GM11168 (cell line): ENCODE data around the gene CPXCR1.
"Not testable (repeated sequence)": the region's sequence is repeated elsewhere in the genome, so short reads cannot be mapped to it uniquely, and the experiment has no call there.

Experiments used
- in situ Hi-C: fragments of 300-500 bp; cut with MboI; formaldehyde crosslinking; loops from one replicate; pipeline ENCODE4 v1.12.0; 2022; ENCODE audit warnings: low sequenced_read_pairs; ENCODE audit not compliant: unreplicated experiment

CPXCR1 gene

DNA sequence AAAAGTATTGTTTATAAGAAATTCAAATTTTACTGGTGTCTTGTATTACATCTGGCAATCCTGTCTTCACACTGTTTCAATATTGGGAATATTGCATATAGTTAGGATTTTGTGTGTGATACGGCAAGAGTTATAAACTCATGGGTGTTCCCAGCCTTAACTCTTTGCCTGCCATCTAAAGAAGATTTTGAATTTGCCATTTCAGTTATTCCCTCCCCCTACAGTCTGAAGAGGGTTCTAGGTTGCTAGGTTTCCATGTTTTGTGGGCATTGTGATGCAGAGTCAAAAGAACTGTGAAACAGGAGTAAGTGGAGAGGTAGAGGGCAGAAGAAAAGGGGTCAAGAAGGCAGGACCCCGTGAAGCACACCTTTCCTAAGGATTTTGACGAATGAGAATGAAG is at the start of gene CPXCR1:
Gene CPXCR1, plus strand, starts transcription at position 301 of the 400 bp plus-strand sequence. CDS start 6,190 bp downstream, outside the sequence.
- in situ Hi-C loops, result no loop called here

DNA sequence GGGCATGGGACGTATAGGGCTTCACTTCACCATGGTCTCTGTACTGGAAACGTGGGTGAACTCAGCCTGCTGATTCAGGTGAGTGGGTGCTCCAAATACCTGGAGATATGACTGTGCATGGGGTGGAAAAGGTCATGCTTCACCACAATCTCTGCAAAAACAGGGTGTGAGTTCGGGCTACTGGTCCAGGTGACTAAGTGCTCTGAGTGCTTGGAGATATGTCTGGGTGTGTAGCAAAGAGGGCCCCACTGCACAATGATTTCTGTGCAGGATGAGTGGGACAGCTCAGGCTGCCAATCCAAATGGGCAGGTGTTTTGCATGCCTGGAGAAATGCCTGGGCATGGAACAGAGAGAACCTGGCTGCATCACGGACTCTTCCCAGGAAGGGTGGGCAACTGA is 11.2 kb upstream of the CPXCR1 start:
- in situ Hi-C loops, result no loop called here

DNA sequence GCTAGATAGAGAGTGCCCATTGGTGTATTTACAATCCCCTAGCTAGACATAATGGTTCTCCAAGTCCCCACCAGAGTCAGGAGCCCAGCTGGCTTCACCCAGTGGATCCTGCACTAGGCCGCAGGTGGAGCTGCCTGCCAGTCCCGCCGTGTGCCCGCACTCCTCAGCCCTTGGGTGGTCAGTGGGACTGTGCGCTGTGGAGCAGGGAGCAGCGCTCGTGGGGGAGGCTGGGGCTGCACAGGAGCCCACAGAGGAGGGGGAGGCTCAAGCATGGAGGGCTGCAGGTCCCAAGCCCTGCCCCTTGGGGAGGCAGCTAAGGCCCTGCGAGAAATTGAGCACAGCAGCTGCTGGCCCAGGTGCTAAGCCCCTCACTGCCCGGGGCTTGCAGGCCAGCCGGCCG is 810 bp upstream of the CPXCR1 start:
- in situ Hi-C loops, result not testable (repeated sequence)

DNA sequence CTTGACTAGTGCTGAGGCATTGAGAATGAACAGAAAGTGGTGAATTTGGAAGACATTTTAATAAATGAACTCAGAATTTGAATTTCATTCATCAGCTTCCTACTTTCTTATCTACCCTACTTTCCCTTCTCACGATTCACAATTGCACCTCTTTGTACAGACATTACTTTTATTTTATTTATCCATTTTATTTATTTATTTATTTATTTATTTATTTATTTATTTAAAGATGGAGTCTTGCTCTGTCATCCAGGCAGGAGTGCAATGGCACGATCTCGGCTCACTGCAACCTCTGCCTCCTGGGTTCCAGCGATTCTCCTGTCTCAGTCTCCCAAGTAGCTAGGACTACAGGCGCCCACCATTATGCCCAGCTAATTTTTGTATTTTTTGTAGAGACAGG is 5.3 kb downstream of the CPXCR1 start:
- in situ Hi-C loops, result not testable (repeated sequence)

GRCh38 chrX:88789825-88790224 is 42.8 kb downstream of the CPXCR1 start:
- in situ Hi-C loops, result no loop called here
